ENCODE measurements around the gene INSL3. TPM values are rescaled to one million over a fixed set of nuclear protein-coding genes. Genes with fewer than 3 reads are reported as not detected.

The INSL3 gene
- total and polyA plus RNA-seq, 2 of the 8 experiments (the other 6 are each of a cell fraction or from before 2014, with no cell fraction given), result 0.41 to 1.5 TPM

GRCh38 chr19:17840019-17840418 is 18.7 kb upstream of the INSL3 start:
- Histone ChIP-seq H2BK12ac (ENCODE audit: low read depth, low read length) (no peak overlapping the region), H3K4me3 (ENCODE audit: extremely low read depth in 1 of 4, insufficient read depth in 2 of 4, low read depth in 3 of 4, low read length in 4 of 4) (no peak overlapping the region), H4K8ac (ENCODE audit: extremely low read depth, insufficient read depth, low read length) (no peak overlapping the region; the same call in 1 of the 2 replicates), H3K18ac (ENCODE audit: extremely low read depth, low read length) (no peak overlapping the region), H2BK15ac (ENCODE audit: low read length) (no peak overlapping the region), H3K79me1 (ENCODE audit: low read depth, low read length) (no peaks in the 10 kb centered on the region), H3K56ac (replicated peaks; ENCODE audit: insufficient read length, low read depth, low read length) (no peak overlapping the region), H3K14ac (ENCODE audit: insufficient read length) (no peak overlapping the region), H4K91ac (replicated peaks; ENCODE audit: insufficient read length, low read length) (no peak overlapping the region), H2AK5ac (ENCODE audit: low read depth, low read length) (no peak overlapping the region), H3K4ac (replicated peaks; ENCODE audit: insufficient read length, low read depth, low read length) (no peak overlapping the region), H3K9me3 (ENCODE audit: insufficient read depth in 2 of 2, low read depth in 1 of 2, low read length in 1 of 2) (no peaks in the 10 kb centered on the region), H4K5ac (ENCODE audit: insufficient read length, low read depth, low read length) (no peak overlapping the region), H3K36me3 (ENCODE audit: control insufficient read depth in 2 of 4, insufficient read depth in 4 of 4, low read length in 3 of 4) (no peaks in the 10 kb centered on the region), H3K27ac (ENCODE audit: low read depth, low read length) (no peak overlapping the region), H3K9ac (replicated peaks in 1 of 4; ENCODE audit: extremely low read depth in 1 of 4, low read depth in 3 of 4, low read length in 3 of 4) (no peak overlapping the region), H2AFZ (ENCODE audit: low read length) (no peak overlapping the region), H3K23ac (ENCODE audit: insufficient read length) (no peak overlapping the region), H3K79me2 (ENCODE audit: control insufficient read depth in 1 of 2, insufficient read depth in 2 of 2, low read length in 2 of 2) (no peaks in the 10 kb centered on the region), H3K27me3 (replicated peaks in 1 of 4; ENCODE audit: control insufficient read depth in 3 of 4, extremely low read depth in 1 of 4, insufficient read depth in 3 of 4, low read length in 3 of 4) (peaks cover 0 to 9% (median 2%) of the 10 kb centered on the region in 4 experiments; a peak in 3 of 7 replicates), H3K23me2 (ENCODE audit: low read depth, low read length) (peaks cover 12% of the 10 kb centered on the region), H3K4me1 (replicated peaks in 1 of 4; ENCODE audit: control insufficient read depth in 3 of 4, insufficient read depth in 4 of 4, low read length in 3 of 4) (peaks cover 0 to 14% (median 3%) of the 10 kb centered on the region in 4 experiments; a peak in 5 of 7 replicates), H2BK120ac (replicated peaks; ENCODE audit: low read depth, low read length) (no peak overlapping the region), H2BK20ac (ENCODE audit: low read length) (no peak overlapping the region), H4K20me1 (replicated peaks in 1 of 2; ENCODE audit: control insufficient read depth in 1 of 2, insufficient read depth in 2 of 2, low read length in 2 of 2) (peaks cover 0 to 5% of the 10 kb centered on the region in 2 experiments), H2BK5ac (ENCODE audit: low read depth, low read length) (no peak overlapping the region), H3K4me2 (ENCODE audit: insufficient read depth in 1 of 2, low read depth in 2 of 2, low read length in 2 of 2) (no peak overlapping the region)
- FAIRE-seq (no peak), DNase-seq (ENCODE audit: low read depth in 1 of 2, low spot score in 2 of 2) (no peak)
- ChIA-PET CTCF (ENCODE audit: partially characterized antibody) (interaction anchor here (0.7 to 1.0 kb wide), 2 partner anchors 11 to 356 kb away, joined by 3 to 4 read pairs; no protein-coding TSS in a partner anchor), POLR2A (ENCODE audit: partially characterized antibody) (interaction anchor here (0.5 to 12.5 kb wide), 2 partner anchors 23 to 177 kb away, joined by 5 to 133 read pairs; partner anchors contain the start of gene RPL18A)
- WGBS, 2 experiments (ENCODE audit: extremely low coverage in 1 of 2, insufficient coverage in 1 of 2, insufficient read length in 1 of 2, insufficient replicate concordance in 2 of 2, low coverage in 1 of 2, low lambda C conversion rate in 2 of 2, missing lambda C conversion rate in 1 of 2), result 76% methylated on average over 6 of the region's 6 CpGs; no CpG with 5 or more reads in 1 of the 2 experiments
- TF ChIP-seq, protein P1, sequence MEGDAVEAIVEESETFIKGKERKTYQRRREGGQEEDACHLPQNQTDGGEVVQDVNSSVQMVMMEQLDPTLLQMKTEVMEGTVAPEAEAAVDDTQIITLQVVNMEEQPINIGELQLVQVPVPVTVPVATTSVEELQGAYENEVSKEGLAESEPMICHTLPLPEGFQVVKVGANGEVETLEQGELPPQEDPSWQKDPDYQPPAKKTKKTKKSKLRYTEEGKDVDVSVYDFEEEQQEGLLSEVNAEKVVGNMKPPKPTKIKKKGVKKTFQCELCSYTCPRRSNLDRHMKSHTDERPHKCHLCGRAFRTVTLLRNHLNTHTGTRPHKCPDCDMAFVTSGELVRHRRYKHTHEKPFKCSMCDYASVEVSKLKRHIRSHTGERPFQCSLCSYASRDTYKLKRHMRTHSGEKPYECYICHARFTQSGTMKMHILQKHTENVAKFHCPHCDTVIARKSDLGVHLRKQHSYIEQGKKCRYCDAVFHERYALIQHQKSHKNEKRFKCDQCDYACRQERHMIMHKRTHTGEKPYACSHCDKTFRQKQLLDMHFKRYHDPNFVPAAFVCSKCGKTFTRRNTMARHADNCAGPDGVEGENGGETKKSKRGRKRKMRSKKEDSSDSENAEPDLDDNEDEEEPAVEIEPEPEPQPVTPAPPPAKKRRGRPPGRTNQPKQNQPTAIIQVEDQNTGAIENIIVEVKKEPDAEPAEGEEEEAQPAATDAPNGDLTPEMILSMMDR (IDR thresholded peaks at IDR 0.05; ENCODE audit: control extremely low read depth in 1 of 3, insufficient read depth in 1 of 3, low read depth in 1 of 3, low read length in 3 of 3), result no peak
- TF ChIP-seq POLR2AphosphoS5 (IDR thresholded peaks at IDR 0.05; ENCODE audit: low read depth, low read length) (no peak), EZH2 (IDR thresholded peaks at IDR 0.05; ENCODE audit: low read depth, low read length, severe bottlenecking) (no peak)

All from H1 (cell line).